ENCODE measurements around the gene LPCAT3. TPM values are rescaled to one million over a fixed set of nuclear protein-coding genes. Genes with fewer than 3 reads are reported as not detected.

The LPCAT3 gene
- total RNA-seq, 2 donors from 2014 or later, result 33.6 to 86.7 TPM

- H3K27ac Mint-ChIP-seq, result peak overlapping the region; percentile 83
- H3K4me1 Mint-ChIP-seq, result peaks cover 28% of the 10 kb centered on the region
- no peaks in the 10 kb centered on the region for H3K9me3 Mint-ChIP-seq
- DNase-seq, result no peak
- no peaks in the 10 kb centered on the region for H3K27me3 Mint-ChIP-seq (ENCODE audit: insufficient read depth)
- Histone ChIP-seq H3K9ac (ENCODE audit: extremely low read depth, low read length, poor library complexity, severe bottlenecking) (peak overlapping the region; percentile 44), H3K4me1 (ENCODE audit: control insufficient read depth, insufficient read depth, low read length) (peaks cover 3% of the 10 kb centered on the region), H3K36me3 (ENCODE audit: control insufficient read depth, insufficient read depth, low read length) (no peaks in the 10 kb centered on the region), H3K9me3 (ENCODE audit: control insufficient read depth, low read length) (no peaks in the 10 kb centered on the region), H3K27ac (ENCODE audit: low read depth, low read length) (no peak overlapping the region), H3K4me3 (ENCODE audit: low read length) (peak overlapping the region; percentile 93), H3K27me3 (ENCODE audit: control insufficient read depth, insufficient read depth, low read length, poor library complexity, severe bottlenecking) (no peaks in the 10 kb centered on the region)
- H3K36me3 Mint-ChIP-seq (ENCODE audit: low read depth), result peaks cover 2% of the 10 kb centered on the region
- WGBS, 2 experiments (ENCODE audit: insufficient coverage in 1 of 2, insufficient read length in 1 of 2), result 16 to 25% methylated on average over 3 to 5 of the region's 6 CpGs
- H3K4me3 Mint-ChIP-seq, result peak overlapping the region; percentile 72
- TF ChIP-seq, protein P1, sequence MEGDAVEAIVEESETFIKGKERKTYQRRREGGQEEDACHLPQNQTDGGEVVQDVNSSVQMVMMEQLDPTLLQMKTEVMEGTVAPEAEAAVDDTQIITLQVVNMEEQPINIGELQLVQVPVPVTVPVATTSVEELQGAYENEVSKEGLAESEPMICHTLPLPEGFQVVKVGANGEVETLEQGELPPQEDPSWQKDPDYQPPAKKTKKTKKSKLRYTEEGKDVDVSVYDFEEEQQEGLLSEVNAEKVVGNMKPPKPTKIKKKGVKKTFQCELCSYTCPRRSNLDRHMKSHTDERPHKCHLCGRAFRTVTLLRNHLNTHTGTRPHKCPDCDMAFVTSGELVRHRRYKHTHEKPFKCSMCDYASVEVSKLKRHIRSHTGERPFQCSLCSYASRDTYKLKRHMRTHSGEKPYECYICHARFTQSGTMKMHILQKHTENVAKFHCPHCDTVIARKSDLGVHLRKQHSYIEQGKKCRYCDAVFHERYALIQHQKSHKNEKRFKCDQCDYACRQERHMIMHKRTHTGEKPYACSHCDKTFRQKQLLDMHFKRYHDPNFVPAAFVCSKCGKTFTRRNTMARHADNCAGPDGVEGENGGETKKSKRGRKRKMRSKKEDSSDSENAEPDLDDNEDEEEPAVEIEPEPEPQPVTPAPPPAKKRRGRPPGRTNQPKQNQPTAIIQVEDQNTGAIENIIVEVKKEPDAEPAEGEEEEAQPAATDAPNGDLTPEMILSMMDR (conservative IDR thresholded peaks at IDR 0.05), result peak; percentile 51
Measured at GRCh38 chr12:7019043-7019569, 830 bp upstream of the LPCAT3 start.

- Mint-ChIP-seq H3K36me3 (ENCODE audit: low read depth) (peaks cover 5% of the 10 kb centered on the region), H3K4me3 (peak overlapping the region; percentile 72), H3K9me3 (no peaks in the 10 kb centered on the region), H3K27me3 (ENCODE audit: insufficient read depth) (no peaks in the 10 kb centered on the region), H3K4me1 (peaks cover 28% of the 10 kb centered on the region), H3K27ac (peak overlapping the region; percentile 94)
- H3K4me3 ChIP-seq (ENCODE audit: low read length), result peak overlapping the region; percentile 93
- WGBS, 2 experiments (ENCODE audit: insufficient coverage in 1 of 2, insufficient read length in 1 of 2), result 3% methylated on average over 16 to 25 of the region's 25 CpGs
- TF ChIP-seq, protein P1 (conservative IDR thresholded peaks at IDR 0.05), result no peak
- H3K9me3 ChIP-seq (ENCODE audit: control insufficient read depth, low read length), result no peaks in the 10 kb centered on the region
- H3K36me3 ChIP-seq (ENCODE audit: control insufficient read depth, insufficient read depth, low read length), result peaks cover 6% of the 10 kb centered on the region
- DNase-seq, result no peak
- H3K9ac ChIP-seq (ENCODE audit: extremely low read depth, low read length, poor library complexity, severe bottlenecking), result peak overlapping the region; percentile 49
- H3K4me1 ChIP-seq (ENCODE audit: control insufficient read depth, insufficient read depth, low read length), result peaks cover 3% of the 10 kb centered on the region
- no peaks in the 10 kb centered on the region for H3K27me3 ChIP-seq (ENCODE audit: control insufficient read depth, insufficient read depth, low read length, poor library complexity, severe bottlenecking)
- no peak overlapping the region for H3K27ac ChIP-seq (ENCODE audit: low read depth, low read length)
Measured at GRCh38 chr12:7017870-7018349, 366 bp downstream of the LPCAT3 start.

GRCh38 chr12:7016958-7017571 lies 1.2 kb downstream of the LPCAT3 start:
- Mint-ChIP-seq H3K4me1 (peaks cover 28% of the 10 kb centered on the region), H3K36me3 (ENCODE audit: low read depth) (peaks cover 8% of the 10 kb centered on the region), H3K27me3 (ENCODE audit: insufficient read depth) (no peaks in the 10 kb centered on the region), H3K4me3 (peak overlapping the region; percentile 72), H3K9me3 (no peaks in the 10 kb centered on the region), H3K27ac (no peak overlapping the region)
- H3K9ac ChIP-seq (ENCODE audit: extremely low read depth, low read length, poor library complexity, severe bottlenecking), result no peak overlapping the region
- peak overlapping the region; percentile 93 for H3K4me3 ChIP-seq (ENCODE audit: low read length)
- 79 to 83% methylated on average over 3 to 5 of the region's 6 CpGs for WGBS, 2 experiments (ENCODE audit: insufficient coverage in 1 of 2, insufficient read length in 1 of 2)
- no peaks in the 10 kb centered on the region for H3K27me3 ChIP-seq (ENCODE audit: control insufficient read depth, insufficient read depth, low read length, poor library complexity, severe bottlenecking)
- no peaks in the 10 kb centered on the region for H3K9me3 ChIP-seq (ENCODE audit: control insufficient read depth, low read length)
- H3K4me1 ChIP-seq (ENCODE audit: control insufficient read depth, insufficient read depth, low read length), result peaks cover 8% of the 10 kb centered on the region
- DNase-seq, result no peak
- no peak overlapping the region for H3K27ac ChIP-seq (ENCODE audit: low read depth, low read length)
- TF ChIP-seq, protein P1 (conservative IDR thresholded peaks at IDR 0.05), result no peak
- peaks cover 7% of the 10 kb centered on the region for H3K36me3 ChIP-seq (ENCODE audit: control insufficient read depth, insufficient read depth, low read length)

Measured in endodermal cell (in vitro differentiated cells).